Astrocyte of the spinal cord (primary cell): ENCODE measurements around the gene ABCG8.
A peak's percentile ranks its signal among the peaks of the same experiment; 100 is the strongest.

Experiments used
- DNase-seq: peaks from one replicate; pipeline ENCODE4 v3.0.0; 2011; ENCODE audit warnings: low read depth, low spot score
- H3K4me3 ChIP-seq: 2 replicates; pipeline ENCODE4 v1.5.1; 2011; ENCODE audit warnings: low read depth, mild to moderate bottlenecking, low read length, moderate library complexity
- CTCF ChIP-seq: IDR thresholded peaks from 2 replicates; pipeline ENCODE4 v1.5.1; 2012; ENCODE audit warnings: low read depth, mild to moderate bottlenecking, low read length, inconsistent platforms
- in situ Hi-C: cut with HindIII; loops from 2 replicates; pipeline ENCODE4 v1.10.0; 2017; ENCODE audit warnings: low sequenced_read_pairs

ABCG8 gene

GRCh38 chr2:43879261-43879660 is 40.5 kb downstream of the ABCG8 start:
- TF ChIP-seq CTCF = no peak
- no peak overlapping the region for H3K4me3 ChIP-seq
- DNase-seq = peak; percentile 63
- in situ Hi-C loops = no loop called here

- in situ Hi-C loops = no loop called here
- DNase-seq = no peak
- no peak for TF ChIP-seq CTCF
- no peak overlapping the region for H3K4me3 ChIP-seq
Measured at GRCh38 chr2:43880471-43880870, 41.7 kb downstream of the ABCG8 start.

GRCh38 chr2:43880952-43881351 is 42.2 kb downstream of the ABCG8 start:
- DNase-seq = no peak
- H3K4me3 ChIP-seq = no peak overlapping the region
- TF ChIP-seq CTCF = no peak
- in situ Hi-C loops = no loop called here

- in situ Hi-C loops = no loop called here
- TF ChIP-seq CTCF = no peak
- no peak for DNase-seq
- no peak overlapping the region for H3K4me3 ChIP-seq
Measured at GRCh38 chr2:43882312-43882711, 43.5 kb downstream of the ABCG8 start.

- in situ Hi-C loops = no loop called here
- no peak for DNase-seq
- no peak for TF ChIP-seq CTCF
- H3K4me3 ChIP-seq = no peak overlapping the region
Measured at GRCh38 chr2:43884689-43885088, 45.9 kb downstream of the ABCG8 start.

GRCh38 chr2:43885132-43885632 is 46.4 kb downstream of the ABCG8 start:
- TF ChIP-seq CTCF = no peak
- H3K4me3 ChIP-seq = no peak overlapping the region
- no peak for DNase-seq
- in situ Hi-C loops = no loop called here

- in situ Hi-C loops = no loop called here
- no peak overlapping the region for H3K4me3 ChIP-seq
- no peak for TF ChIP-seq CTCF
- DNase-seq = no peak
Measured at GRCh38 chr2:43887176-43887575, 48.4 kb downstream of the ABCG8 start.
